GM18861 (cell line): ENCODE measurements around the gene ATP8B2.
"Not testable (repeated sequence)": the region's sequence is repeated elsewhere in the genome, so short reads cannot be mapped to it uniquely, and the experiment has no call there.

Source experiments
- ATAC-seq: cut with Tn5 transposase; IDR thresholded peaks from one replicate; pipeline ENCODE4 v1.9.1; 2021; ENCODE audit not compliant: unreplicated experiment

Gene ATP8B2

GRCh38 chr1:154344977-154345837 lies 19.9 kb downstream of the ATP8B2 start:
- ATAC-seq: no peak

GRCh38 chr1:154346276-154346917 lies 21.1 kb downstream of the ATP8B2 start:
- ATAC-seq: no peak

- no peak for ATAC-seq
Measured at GRCh38 chr1:154347961-154348360, 22.6 kb downstream of the ATP8B2 start.

GRCh38 chr1:154348429-154349076 lies 23.2 kb downstream of the ATP8B2 start:
- no peak for ATAC-seq

- no peak for ATAC-seq
Measured at GRCh38 chr1:154349121-154349520, 23.8 kb downstream of the ATP8B2 start.

GRCh38 chr1:154350383-154350782 lies 25.1 kb downstream of the ATP8B2 start:
- ATAC-seq: no peak

- ATAC-seq: no peak
Measured at GRCh38 chr1:154351363-154352068, 26.2 kb downstream of the ATP8B2 start.

- no peak for ATAC-seq
Measured at GRCh38 chr1:154352245-154352580, 26.9 kb downstream of the ATP8B2 start.

GRCh38 chr1:154352581-154353459 lies 27.5 kb downstream of the ATP8B2 start:
- no peak for ATAC-seq

- no peak for ATAC-seq
Measured at GRCh38 chr1:154353460-154353904, 28.2 kb downstream of the ATP8B2 start.

- ATAC-seq: no peak
Measured at GRCh38 chr1:154353966-154354365, 28.6 kb downstream of the ATP8B2 start.

- ATAC-seq: no peak
Measured at GRCh38 chr1:154358519-154358918, 33.2 kb downstream of the ATP8B2 start.

- ATAC-seq: no peak
Measured at GRCh38 chr1:154360288-154360687, 35.0 kb downstream of the ATP8B2 start.

GRCh38 chr1:154360881-154361280 lies 35.6 kb downstream of the ATP8B2 start:
- not testable (repeated sequence) for ATAC-seq

- no peak for ATAC-seq
Measured at GRCh38 chr1:154361357-154361756, 36.0 kb downstream of the ATP8B2 start.

GRCh38 chr1:154371436-154371835 lies 46.1 kb downstream of the ATP8B2 start:
- no peak for ATAC-seq

GRCh38 chr1:154373777-154374357 lies 48.5 kb downstream of the ATP8B2 start:
- not testable (repeated sequence) for ATAC-seq

- ATAC-seq: no peak
Measured at GRCh38 chr1:154379301-154379700, 54.0 kb downstream of the ATP8B2 start.

GRCh38 chr1:154384650-154385489 lies 59.5 kb downstream of the ATP8B2 start:
- ATAC-seq: no peak
